HepG2 (cell line): ENCODE data around the gene PMM2. TPM values are rescaled to one million over a fixed set of nuclear protein-coding genes. Genes with fewer than 3 reads are reported as not detected.

Source experiments
- BRCA1 ChIP-seq: sonication (generic); formaldehyde crosslinking; IDR thresholded peaks from 2 replicates; pipeline ENCODE4 v1.4.0; 2020; ENCODE audit warnings: missing genetic modification reagents
- DPF2 ChIP-seq: sonication (generic); formaldehyde crosslinking; IDR thresholded peaks from 2 replicates; pipeline ENCODE4 v1.4.0; 2020; ENCODE audit warnings: mild to moderate bottlenecking, low read depth, missing genetic modification reagents, borderline replicate concordance
- EEA1 ChIP-seq: sonication (generic); formaldehyde crosslinking; IDR thresholded peaks from 2 replicates; pipeline ENCODE4 v1.5.1; 2020; ENCODE audit warnings: mild to moderate bottlenecking, missing genetic modification reagents, borderline replicate concordance
- EP300 ChIP-seq, 3 experiments: sonication (generic) in 1 of 3; formaldehyde crosslinking in 1 of 3; IDR thresholded peaks; 2 replicates each; pipeline versions ENCODE4 v1.5.1 to v1.6.1; 2011 to 2020; ENCODE audit warnings: low read depth in 2 of 3, low read length in 2 of 3, borderline replicate concordance in 1 of 3, improper control_type of control experiment in 1 of 3, mild to moderate bottlenecking in 1 of 3, missing genetic modification reagents in 1 of 3, moderate library complexity in 1 of 3
- KDM3A ChIP-seq: IDR thresholded peaks from 2 replicates; pipeline ENCODE4 v1.6.1; 2018; ENCODE audit warnings: low read depth, missing compliant biosample characterization
- MEIS2 ChIP-seq: sonication (generic); formaldehyde crosslinking; IDR thresholded peaks from 2 replicates; pipeline ENCODE4 v1.9.0; 2021; ENCODE audit warnings: mild to moderate bottlenecking, missing genetic modification reagents
- RBM22 ChIP-seq: fragments of 200-400 bp; formaldehyde crosslinking; optimal IDR thresholded peaks from 2 replicates; pipeline ENCODE3; 2017; ENCODE audit warnings: mild to moderate bottlenecking, low read length, moderate library complexity
- SAP130 ChIP-seq: IDR thresholded peaks from 2 replicates; pipeline ENCODE4 v1.6.1; 2016; ENCODE audit warnings: low read depth
- SCMH1 ChIP-seq: sonication (generic); formaldehyde crosslinking; IDR thresholded peaks from 2 replicates; pipeline ENCODE4 v1.9.0; 2021; ENCODE audit warnings: missing genetic modification reagents, mild to moderate bottlenecking, borderline replicate concordance
- XRCC5 ChIP-seq: fragments of 200-400 bp; formaldehyde crosslinking; optimal IDR thresholded peaks from 2 replicates; pipeline ENCODE3; 2017; ENCODE audit warnings: mild to moderate bottlenecking, low read length
- ZFAT ChIP-seq: sonication (generic); formaldehyde crosslinking; conservative IDR thresholded peaks from 2 replicates; pipeline ENCODE4 v1.8.1; 2023; ENCODE audit warnings: missing genetic modification reagents, inconsistent platforms
- ZNF121 ChIP-seq: sonication (generic); formaldehyde crosslinking; IDR thresholded peaks from 2 replicates; pipeline ENCODE4 v1.5.0; 2020; ENCODE audit warnings: mild to moderate bottlenecking, missing genetic modification reagents
- ZNF143 ChIP-seq: sonication (generic); formaldehyde crosslinking; IDR thresholded peaks from 2 replicates; pipeline ENCODE4 v1.4.0; 2020; ENCODE audit warnings: missing genetic modification reagents
- ZNF331 ChIP-seq: sonication (generic); formaldehyde crosslinking; IDR thresholded peaks from 2 replicates; pipeline ENCODE4 v1.4.0; 2020; ENCODE audit warnings: missing genetic modification reagents
- ZNF337 ChIP-seq: sonication (generic); formaldehyde crosslinking; IDR thresholded peaks from 2 replicates; pipeline ENCODE4 v1.5.1; 2020; ENCODE audit warnings: missing genetic modification reagents, low read depth, mild to moderate bottlenecking, borderline replicate concordance
- ZNF530 ChIP-seq: sonication (generic); formaldehyde crosslinking; IDR thresholded peaks from 2 replicates; pipeline ENCODE4 v1.5.0; 2020; ENCODE audit warnings: low read depth, mild to moderate bottlenecking, missing genetic modification reagents
- ZNF713 ChIP-seq: sonication (generic); formaldehyde crosslinking; IDR thresholded peaks from 2 replicates; pipeline ENCODE4 v1.4.0; 2020; ENCODE audit warnings: mild to moderate bottlenecking, missing genetic modification reagents
- ZNF724P ChIP-seq: sonication (generic); formaldehyde crosslinking; IDR thresholded peaks from 2 replicates; pipeline ENCODE4 v1.8.0; 2022; ENCODE audit warnings: missing genetic modification reagents, borderline replicate concordance
- ZSCAN20 ChIP-seq: sonication (generic); formaldehyde crosslinking; IDR thresholded peaks from 2 replicates; pipeline ENCODE4 v1.4.0; 2020; ENCODE audit warnings: missing genetic modification reagents, mild to moderate bottlenecking, borderline replicate concordance
- polyA plus RNA-seq, 8 experiments: library from polyadenylated mRNA; depleted of rRNA in 3 of 8; stranded (reverse) in 7 of 8; unstranded in 1 of 8; fragments of >200 nt; fragmentation: Illumina TruSeq in 4 of 8; extraction: Trizol in 4 of 8; gene quantifications; 2 replicates each; pipeline versions ENCODE4 v1.2.1 to v1.2.3, GENCODE V29; 2011 to 2016; ENCODE audit warnings: low read depth in 4 of 8, missing spikeins in 1 of 8, mixed read lengths in 1 of 8; ENCODE audit not compliant: insufficient read depth in 1 of 8
- total RNA-seq, 5 experiments: library from RNA; depleted of rRNA; stranded (reverse); fragments of >200 nt; fragmentation: Illumina TruSeq; extraction: Trizol; gene quantifications; 2 replicates each; pipeline ENCODE4 v1.2.3, GENCODE V29; 2016; ENCODE audit warnings: low read depth in 1 of 5
- TF ChIP-seq, protein P1 (sequence below): sonication (generic); formaldehyde crosslinking; IDR thresholded peaks from 2 replicates; pipeline ENCODE4 v1.9.0; 2021; ENCODE audit warnings: missing genetic modification reagents, borderline replicate concordance
- TF ChIP-seq, protein P2 (sequence below): sonication (generic); formaldehyde crosslinking; IDR thresholded peaks from 2 replicates; pipeline ENCODE4 v1.5.1; 2020; ENCODE audit warnings: missing genetic modification reagents, mild to moderate bottlenecking, borderline replicate concordance
- TF ChIP-seq, protein P3 (sequence below): sonication (generic); formaldehyde crosslinking; IDR thresholded peaks from 2 replicates; pipeline ENCODE4 v1.5.0; 2020; ENCODE audit warnings: missing genetic modification reagents
- TF ChIP-seq, protein P4 (sequence below): sonication (generic); formaldehyde crosslinking; IDR thresholded peaks from 2 replicates; pipeline ENCODE4 v1.8.0; 2022; ENCODE audit warnings: missing genetic modification reagents, low read depth, mild to moderate bottlenecking, borderline replicate concordance

The PMM2 gene
- total and polyA plus RNA-seq, 2 of the 13 experiments (the other 11 are each of a cell fraction or from before 2014, with no cell fraction given) = 52.2 to 93.7 TPM

DNA sequence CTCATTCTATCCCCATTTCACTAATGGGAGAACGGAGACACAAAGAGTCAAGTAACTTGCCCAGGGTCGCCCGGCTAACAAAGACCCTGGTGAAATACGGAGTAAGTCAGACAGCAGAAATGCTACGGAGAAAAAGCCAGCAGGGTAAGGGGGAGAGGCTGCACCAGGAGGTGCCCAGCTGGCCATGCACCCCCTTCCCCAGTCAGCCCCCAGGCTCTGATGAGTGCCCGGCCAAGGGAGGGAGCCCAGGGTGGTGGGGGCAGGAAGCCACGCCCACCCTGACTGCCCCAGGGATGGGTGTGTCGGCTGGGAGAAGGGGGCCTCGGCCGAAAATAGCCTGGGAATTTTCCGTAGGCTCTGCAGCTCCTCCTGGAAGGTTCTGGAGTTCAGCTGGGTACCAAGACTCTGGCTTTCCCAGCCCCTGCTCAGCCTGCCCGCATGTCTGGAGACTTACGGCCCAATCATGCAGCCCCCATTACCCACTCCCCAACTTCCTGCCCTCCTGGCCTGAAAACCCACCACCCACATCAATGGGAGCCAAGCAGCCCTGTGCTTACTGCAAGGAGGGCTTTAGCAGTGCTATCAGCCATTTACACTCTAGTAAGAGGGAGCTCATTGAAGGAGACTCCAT lies 67.0 kb downstream of the PMM2 start (continued):
- TF ChIP-seq RBM22 = peak; percentile 80
- no peak for TF ChIP-seq BRCA1
- TF ChIP-seq, protein P1, sequence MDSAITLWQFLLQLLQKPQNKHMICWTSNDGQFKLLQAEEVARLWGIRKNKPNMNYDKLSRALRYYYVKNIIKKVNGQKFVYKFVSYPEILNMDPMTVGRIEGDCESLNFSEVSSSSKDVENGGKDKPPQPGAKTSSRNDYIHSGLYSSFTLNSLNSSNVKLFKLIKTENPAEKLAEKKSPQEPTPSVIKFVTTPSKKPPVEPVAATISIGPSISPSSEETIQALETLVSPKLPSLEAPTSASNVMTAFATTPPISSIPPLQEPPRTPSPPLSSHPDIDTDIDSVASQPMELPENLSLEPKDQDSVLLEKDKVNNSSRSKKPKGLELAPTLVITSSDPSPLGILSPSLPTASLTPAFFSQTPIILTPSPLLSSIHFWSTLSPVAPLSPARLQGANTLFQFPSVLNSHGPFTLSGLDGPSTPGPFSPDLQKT = no peak
- peak; percentile 29; the same call in 1 of the 2 replicates for TF ChIP-seq EEA1 (CRISPR knock-in tag)
- TF ChIP-seq DPF2 (CRISPR knock-in tag) = no peak
- TF ChIP-seq SAP130 (CRISPR knock-in tag) = no peak
- no peak for TF ChIP-seq ZSCAN20 (CRISPR knock-in tag)
- TF ChIP-seq KDM3A (CRISPR knock-in tag) = no peak
- TF ChIP-seq ZNF530 (CRISPR knock-in tag) = no peak
- TF ChIP-seq EP300 (IDR thresholded peaks at IDR 0.05; ENCODE audit: low read depth in 2 of 2, low read length in 2 of 2) = peak in 1 of 2 experiments; percentile 35; a peak in 1 of 4 replicates
- no peak for TF ChIP-seq EP300 (CRISPR knock-in tag; IDR thresholded peaks at IDR 0.05; ENCODE audit: borderline replicate concordance)
- no peak for TF ChIP-seq ZNF713 (CRISPR knock-in tag)
- TF ChIP-seq ZNF143 (CRISPR knock-in tag) = peak; percentile 50; the same call in 1 of the 2 replicates
- TF ChIP-seq ZFAT = no peak
- peak; percentile 22 for TF ChIP-seq XRCC5
- TF ChIP-seq ZNF121 = no peak
- TF ChIP-seq MEIS2 (CRISPR knock-in tag) = peak; percentile 56; the same call in 1 of the 2 replicates
- TF ChIP-seq ZNF331 (CRISPR knock-in tag) = no peak
- TF ChIP-seq, protein P2, sequence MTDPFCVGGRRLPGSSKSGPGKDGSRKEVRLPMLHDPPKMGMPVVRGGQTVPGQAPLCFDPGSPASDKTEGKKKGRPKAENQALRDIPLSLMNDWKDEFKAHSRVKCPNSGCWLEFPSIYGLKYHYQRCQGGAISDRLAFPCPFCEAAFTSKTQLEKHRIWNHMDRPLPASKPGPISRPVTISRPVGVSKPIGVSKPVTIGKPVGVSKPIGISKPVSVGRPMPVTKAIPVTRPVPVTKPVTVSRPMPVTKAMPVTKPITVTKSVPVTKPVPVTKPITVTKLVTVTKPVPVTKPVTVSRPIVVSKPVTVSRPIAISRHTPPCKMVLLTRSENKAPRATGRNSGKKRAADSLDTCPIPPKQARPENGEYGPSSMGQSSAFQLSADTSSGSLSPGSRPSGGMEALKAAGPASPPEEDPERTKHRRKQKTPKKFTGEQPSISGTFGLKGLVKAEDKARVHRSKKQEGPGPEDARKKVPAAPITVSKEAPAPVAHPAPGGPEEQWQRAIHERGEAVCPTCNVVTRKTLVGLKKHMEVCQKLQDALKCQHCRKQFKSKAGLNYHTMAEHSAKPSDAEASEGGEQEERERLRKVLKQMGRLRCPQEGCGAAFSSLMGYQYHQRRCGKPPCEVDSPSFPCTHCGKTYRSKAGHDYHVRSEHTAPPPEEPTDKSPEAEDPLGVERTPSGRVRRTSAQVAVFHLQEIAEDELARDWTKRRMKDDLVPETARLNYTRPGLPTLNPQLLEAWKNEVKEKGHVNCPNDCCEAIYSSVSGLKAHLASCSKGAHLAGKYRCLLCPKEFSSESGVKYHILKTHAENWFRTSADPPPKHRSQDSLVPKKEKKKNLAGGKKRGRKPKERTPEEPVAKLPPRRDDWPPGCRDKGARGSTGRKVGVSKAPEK (CRISPR knock-in tag) = peak; percentile 2; the same call in 1 of the 2 replicates
- TF ChIP-seq, protein P3, sequence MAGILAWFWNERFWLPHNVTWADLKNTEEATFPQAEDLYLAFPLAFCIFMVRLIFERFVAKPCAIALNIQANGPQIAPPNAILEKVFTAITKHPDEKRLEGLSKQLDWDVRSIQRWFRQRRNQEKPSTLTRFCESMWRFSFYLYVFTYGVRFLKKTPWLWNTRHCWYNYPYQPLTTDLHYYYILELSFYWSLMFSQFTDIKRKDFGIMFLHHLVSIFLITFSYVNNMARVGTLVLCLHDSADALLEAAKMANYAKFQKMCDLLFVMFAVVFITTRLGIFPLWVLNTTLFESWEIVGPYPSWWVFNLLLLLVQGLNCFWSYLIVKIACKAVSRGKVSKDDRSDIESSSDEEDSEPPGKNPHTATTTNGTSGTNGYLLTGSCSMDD (CRISPR knock-in tag) = no peak
- TF ChIP-seq ZNF724P (CRISPR knock-in tag) = no peak
- TF ChIP-seq, protein P4, sequence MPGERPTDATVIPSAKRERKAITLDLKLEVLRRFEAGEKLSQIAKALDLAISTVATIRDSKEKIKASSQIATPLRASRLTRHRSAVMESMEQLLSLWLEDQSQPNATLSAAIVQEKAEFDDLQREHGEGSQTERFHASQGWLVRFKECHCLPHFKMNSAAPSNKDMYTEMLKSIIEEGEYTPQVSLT (CRISPR knock-in tag) = no peak
- TF ChIP-seq ZNF337 (CRISPR knock-in tag) = no peak
- TF ChIP-seq SCMH1 = no peak
